HG02840 (cell line): Measurements from ENCODE around the gene PSD4.

Experiments used
- ATAC-seq: cut with Tn5 transposase; IDR thresholded peaks from one replicate; pipeline ENCODE4 v1.9.1; 2021; ENCODE audit warnings: mild to moderate bottlenecking, moderate library complexity, moderate number of reproducible peaks; ENCODE audit not compliant: unreplicated experiment, low FRiP score

The PSD4 gene

GRCh38 chr2:113182471-113183260 is 8.9 kb downstream of the PSD4 start:
- no peak for ATAC-seq

- no peak for ATAC-seq
These were observed 9.5 kb downstream of the PSD4 start for GRCh38 chr2:113183264-113183663.

GRCh38 chr2:113183703-113184102 is 9.9 kb downstream of the PSD4 start:
- no peak for ATAC-seq

- no peak for ATAC-seq
These were observed 10.9 kb downstream of the PSD4 start for GRCh38 chr2:113184531-113185230.

- ATAC-seq: no peak
These were observed 12.1 kb downstream of the PSD4 start for GRCh38 chr2:113185664-113186432.

- no peak for ATAC-seq
These were observed 12.6 kb downstream of the PSD4 start for GRCh38 chr2:113186433-113186796.

GRCh38 chr2:113187771-113188170 is 14.0 kb downstream of the PSD4 start:
- no peak for ATAC-seq

GRCh38 chr2:113190871-113191270 is 17.1 kb downstream of the PSD4 start:
- no peak for ATAC-seq

GRCh38 chr2:113192459-113193100 is 18.8 kb downstream of the PSD4 start:
- no peak for ATAC-seq

- ATAC-seq: no peak
These were observed 22.2 kb downstream of the PSD4 start for GRCh38 chr2:113195923-113196501.

- no peak for ATAC-seq
These were observed 23.1 kb downstream of the PSD4 start for GRCh38 chr2:113196839-113197238.

- no peak for ATAC-seq
These were observed 23.7 kb downstream of the PSD4 start for GRCh38 chr2:113197347-113198047.

GRCh38 chr2:113198048-113198789 is 24.4 kb downstream of the PSD4 start:
- ATAC-seq: no peak

GRCh38 chr2:113198790-113199612 is 25.2 kb downstream of the PSD4 start:
- ATAC-seq: no peak

- ATAC-seq: no peak
These were observed 26.5 kb downstream of the PSD4 start for GRCh38 chr2:113200236-113200635.

- ATAC-seq: no peak
These were observed 27.1 kb downstream of the PSD4 start for GRCh38 chr2:113200736-113201490.

- ATAC-seq: no peak
These were observed 27.9 kb downstream of the PSD4 start for GRCh38 chr2:113201496-113202304.
